MCF 10A (cell line): ENCODE measurements around the gene AMER2. TPM values are rescaled to one million over a fixed set of nuclear protein-coding genes. Genes with fewer than 3 reads are reported as not detected.

ENCODE experiments used
- BruUV-seq: library from RNA; stranded (reverse); fragments of 400-500 nt; replicated peaks from 2 replicates; lab custom pipeline; 2021; lab: Mats Ljungman, UMichigan
- CTCF ChIA-PET: fragments of 300-600 bp; sonication (Branson Sonifier 250); formaldehyde crosslinking; extraction: SDS; loops from one replicate; lab custom pipeline; 2021; ENCODE audit warnings: antibody characterized with exemption, inconsistent platforms; lab: Yijun Ruan, JAX
- POLR2A ChIA-PET: fragments of 300-600, 350-650 bp; sonication (Branson Sonifier 250); formaldehyde crosslinking; extraction: SDS; loops from one replicate; lab custom pipeline; 2020; ENCODE audit warnings: antibody characterized with exemption, inconsistent platforms; lab: Yijun Ruan, JAX
- DNase-seq: peaks from one replicate; pipeline ENCODE4 v3.0.0-alpha.2; 2018; ENCODE audit not compliant: unreplicated experiment
- H3K27ac Mint-ChIP-seq: one replicate; pipeline ENCODE4 v1.8.0; 2022; ENCODE audit warnings: mild to moderate bottlenecking, low read depth, mixed read lengths; ENCODE audit not compliant: unreplicated experiment
- H3K27me3 Mint-ChIP-seq: one replicate; pipeline ENCODE4 v1.8.0; 2022; ENCODE audit warnings: mixed read lengths; ENCODE audit not compliant: insufficient read depth, unreplicated experiment
- H3K36me3 Mint-ChIP-seq: one replicate; pipeline ENCODE4 v1.8.0; 2022; ENCODE audit warnings: mild to moderate bottlenecking, moderate library complexity, mixed read lengths; ENCODE audit not compliant: insufficient read depth, unreplicated experiment
- H3K4me1 Mint-ChIP-seq: one replicate; pipeline ENCODE4 v1.8.0; 2022; ENCODE audit warnings: mixed read lengths; ENCODE audit not compliant: insufficient read depth, unreplicated experiment
- H3K4me3 Mint-ChIP-seq: one replicate; pipeline ENCODE4 v1.8.0; 2022; ENCODE audit warnings: mild to moderate bottlenecking, moderate library complexity, mixed read lengths; ENCODE audit not compliant: unreplicated experiment
- H3K9me3 Mint-ChIP-seq: one replicate; pipeline ENCODE4 v1.8.0; 2022; ENCODE audit warnings: mixed read lengths; ENCODE audit not compliant: unreplicated experiment
- CTCF ChIP-seq: fragments of 200-600 bp; IDR thresholded peaks from one replicate; pipeline ENCODE4 v1.8.0; 2022; ENCODE audit warnings: antibody characterized with exemption, mild to moderate bottlenecking; ENCODE audit not compliant: unreplicated experiment
- intact Hi-C: fragments of 100-400 bp; cut with micrococcal nuclease; formaldehyde crosslinking; loops from 2 replicates; pipeline ENCODE4 v1.14.1; 2022
- total RNA-seq: library from RNA; stranded (reverse); gene quantifications from 2 replicates; pipeline ENCODE4 v1.2.3, GENCODE V29; 2022

Gene AMER2
- total RNA-seq, 1 experiment from 2014 or later = not detected

GRCh38 chr13:25112695-25113255 lies 59.3 kb downstream of the AMER2 start:
- no TSS peak for BruUV-seq

More at GRCh38 chr13:25112695-25113255, 59.3 kb downstream of the AMER2 start:
- Mint-ChIP-seq H3K27me3 (no peaks in the 10 kb centered on the region), H3K36me3 (no peaks in the 10 kb centered on the region), H3K27ac (no peak overlapping the region), H3K4me1 (peaks cover 6% of the 10 kb centered on the region), H3K4me3 (no peak overlapping the region), H3K9me3 (no peaks in the 10 kb centered on the region)
- no peak for TF ChIP-seq CTCF
- DNase-seq = no peak
- POLR2A ChIA-PET = interaction anchor here (0.6 to 0.7 kb wide), 2 partner anchors 48 to 125 kb away, joined by 3 read pairs; no protein-coding TSS in a partner anchor
- intact Hi-C loops = no loop called here
- CTCF ChIA-PET = interaction anchor here (0.6 to 4.7 kb wide), 18 partner anchors 8 to 458 kb away, joined by 3 to 44 read pairs (median 5); no protein-coding TSS in a partner anchor

Other genes with a start within 250 kb of the AMER2 start
- 0.72 and 0.96 TPM in 2 replicates for gene PABPC3, start 76.2 kb downstream of the AMER2 start, total RNA-seq
- 21.0 and 21.5 TPM in 2 replicates for gene MTMR6, start 115.2 kb upstream of the AMER2 start, total RNA-seq
- gene NUP58, start 129.3 kb upstream of the AMER2 start, total RNA-seq = 106 and 116 TPM in 2 replicates
- 0.26 and 0.34 TPM in 2 replicates for gene ATP8A2, start 199.7 kb upstream of the AMER2 start, total RNA-seq